Measurements from ENCODE around the gene MORN1.

DNA sequence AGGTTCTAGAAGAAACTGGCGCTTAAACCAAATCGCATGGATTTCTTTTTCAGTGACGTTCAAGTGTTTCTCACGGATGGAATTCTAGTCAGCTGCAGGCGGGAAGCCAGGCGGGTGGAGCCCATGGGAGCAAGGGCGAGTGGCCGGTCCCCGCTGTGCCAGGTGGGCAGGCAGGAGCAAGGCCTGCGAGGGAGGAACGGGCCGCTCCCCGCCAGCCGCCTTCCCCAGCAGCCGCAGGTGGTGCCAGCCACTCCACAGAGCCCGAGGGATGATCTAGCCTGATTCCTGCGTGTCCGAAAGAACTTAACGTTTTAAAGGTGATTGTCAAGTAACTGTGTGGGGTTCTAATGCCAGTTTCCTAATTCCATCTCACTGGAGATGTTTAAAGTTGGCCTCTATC lies 11.9 kb upstream of the MORN1 start:
- TF ChIP-seq, protein P1, sequence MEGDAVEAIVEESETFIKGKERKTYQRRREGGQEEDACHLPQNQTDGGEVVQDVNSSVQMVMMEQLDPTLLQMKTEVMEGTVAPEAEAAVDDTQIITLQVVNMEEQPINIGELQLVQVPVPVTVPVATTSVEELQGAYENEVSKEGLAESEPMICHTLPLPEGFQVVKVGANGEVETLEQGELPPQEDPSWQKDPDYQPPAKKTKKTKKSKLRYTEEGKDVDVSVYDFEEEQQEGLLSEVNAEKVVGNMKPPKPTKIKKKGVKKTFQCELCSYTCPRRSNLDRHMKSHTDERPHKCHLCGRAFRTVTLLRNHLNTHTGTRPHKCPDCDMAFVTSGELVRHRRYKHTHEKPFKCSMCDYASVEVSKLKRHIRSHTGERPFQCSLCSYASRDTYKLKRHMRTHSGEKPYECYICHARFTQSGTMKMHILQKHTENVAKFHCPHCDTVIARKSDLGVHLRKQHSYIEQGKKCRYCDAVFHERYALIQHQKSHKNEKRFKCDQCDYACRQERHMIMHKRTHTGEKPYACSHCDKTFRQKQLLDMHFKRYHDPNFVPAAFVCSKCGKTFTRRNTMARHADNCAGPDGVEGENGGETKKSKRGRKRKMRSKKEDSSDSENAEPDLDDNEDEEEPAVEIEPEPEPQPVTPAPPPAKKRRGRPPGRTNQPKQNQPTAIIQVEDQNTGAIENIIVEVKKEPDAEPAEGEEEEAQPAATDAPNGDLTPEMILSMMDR (conservative IDR thresholded peaks at IDR 0.05; ENCODE audit: low read depth, low read length) = no peak
- TF ChIP-seq POLR2A (IDR thresholded peaks at IDR 0.05; ENCODE audit: low read depth, low read length) = no peak
- TF ChIP-seq RAD21 (IDR thresholded peaks at IDR 0.05; ENCODE audit: low read length) = no peak
- no peak for TF ChIP-seq FOS (IDR thresholded peaks at IDR 0.05; ENCODE audit: low read depth, low read length)
- TF ChIP-seq RCOR1 (IDR thresholded peaks at IDR 0.05; ENCODE audit: insufficient replicate concordance, low read length) = no peak
- TF ChIP-seq SMC3 (IDR thresholded peaks at IDR 0.05; ENCODE audit: low read depth, low read length) = no peak
- TF ChIP-seq CEBPB (IDR thresholded peaks at IDR 0.05; ENCODE audit: low read depth, low read length) = no peak
- no peak for TF ChIP-seq CHD1 (IDR thresholded peaks at IDR 0.05; ENCODE audit: low read depth, low read length)
- TF ChIP-seq MAZ (IDR thresholded peaks at IDR 0.05; ENCODE audit: borderline replicate concordance, low read depth, low read length) = no peak
- TF ChIP-seq, protein P2, sequence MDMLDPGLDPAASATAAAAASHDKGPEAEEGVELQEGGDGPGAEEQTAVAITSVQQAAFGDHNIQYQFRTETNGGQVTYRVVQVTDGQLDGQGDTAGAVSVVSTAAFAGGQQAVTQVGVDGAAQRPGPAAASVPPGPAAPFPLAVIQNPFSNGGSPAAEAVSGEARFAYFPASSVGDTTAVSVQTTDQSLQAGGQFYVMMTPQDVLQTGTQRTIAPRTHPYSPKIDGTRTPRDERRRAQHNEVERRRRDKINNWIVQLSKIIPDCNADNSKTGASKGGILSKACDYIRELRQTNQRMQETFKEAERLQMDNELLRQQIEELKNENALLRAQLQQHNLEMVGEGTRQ (IDR thresholded peaks at IDR 0.05; ENCODE audit: low read depth, low read length) = no peak

Measured in IMR-90 (cell line).